ENCODE results near the gene DUSP7.
A peak's percentile ranks its signal among the peaks of the same experiment; 100 is the strongest.

Gene DUSP7

DNA sequence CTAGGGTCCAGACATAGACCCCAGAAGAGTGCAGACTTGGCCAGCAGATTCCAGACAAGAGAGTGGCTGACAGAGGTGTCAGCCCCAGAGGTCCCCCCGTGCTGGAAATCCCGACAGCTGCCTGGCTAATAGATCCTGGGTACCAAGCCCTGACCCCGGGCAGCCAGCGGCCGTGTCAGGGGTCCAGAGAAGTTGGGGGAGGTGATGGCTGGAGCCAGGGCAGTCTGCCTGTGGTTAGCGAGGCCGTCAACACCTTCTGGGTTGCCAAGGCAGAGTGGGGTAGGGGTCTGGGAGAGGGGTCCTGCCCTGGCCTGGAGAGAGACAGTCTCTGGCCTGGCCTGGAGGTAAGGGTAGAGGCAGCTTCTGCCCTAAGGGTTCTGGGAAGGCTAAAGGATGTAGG lies 35.6 kb downstream of the DUSP7 start:
- no peak for DNase-seq (ENCODE audit: low read depth, low spot score)
- H3K4me3 ChIP-seq (ENCODE audit: low read length): no peak overlapping the region

DNA sequence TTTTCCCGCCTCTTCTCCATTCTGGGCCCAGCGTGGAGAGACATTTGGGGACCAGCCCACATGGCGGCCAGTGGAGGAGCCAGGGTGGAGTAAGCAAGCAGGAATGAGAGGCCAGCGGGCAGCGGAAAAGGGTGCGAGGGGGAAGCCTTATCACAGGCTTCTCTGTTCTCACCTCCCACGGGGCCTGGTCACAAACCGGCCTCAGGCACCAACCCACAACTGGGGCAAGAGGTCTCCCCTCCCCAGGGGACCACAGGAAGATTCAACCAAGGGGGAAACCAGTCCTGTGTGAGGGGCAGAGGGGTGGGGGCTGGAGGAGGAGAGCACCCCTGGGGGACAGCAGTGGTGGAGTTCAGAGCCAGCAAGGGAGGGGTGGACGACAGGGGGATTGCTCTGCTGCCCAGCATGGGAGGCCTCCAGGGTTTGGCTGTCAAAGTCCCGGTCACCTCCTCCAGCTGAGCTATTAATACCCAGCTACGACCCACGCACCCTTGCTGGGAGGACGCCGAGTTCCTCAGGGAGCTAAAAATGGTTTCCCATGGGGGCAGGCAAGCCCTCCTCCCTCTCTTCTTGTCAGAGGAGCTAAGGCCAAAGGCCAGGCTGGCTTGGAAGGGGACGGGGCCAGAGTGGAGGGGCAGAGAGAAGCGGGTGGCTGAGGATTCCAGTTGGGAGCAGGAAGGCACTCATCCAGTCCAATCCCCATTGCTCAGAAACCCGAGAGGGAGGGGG lies 36.9 kb downstream of the DUSP7 start:
- H3K4me3 ChIP-seq (ENCODE audit: low read length): no peak overlapping the region
- no peak for DNase-seq (ENCODE audit: low read depth, low spot score)

GRCh38 chr3:52018319-52019000 lies 37.9 kb downstream of the DUSP7 start:
- no peak overlapping the region for H3K4me3 ChIP-seq (ENCODE audit: low read length)
- no peak for DNase-seq (ENCODE audit: low read depth, low spot score)

- DNase-seq (ENCODE audit: low read depth, low spot score): no peak
- no peak overlapping the region for H3K4me3 ChIP-seq (ENCODE audit: low read length)
Measured at GRCh38 chr3:52017586-52017985, 38.8 kb downstream of the DUSP7 start.

DNA sequence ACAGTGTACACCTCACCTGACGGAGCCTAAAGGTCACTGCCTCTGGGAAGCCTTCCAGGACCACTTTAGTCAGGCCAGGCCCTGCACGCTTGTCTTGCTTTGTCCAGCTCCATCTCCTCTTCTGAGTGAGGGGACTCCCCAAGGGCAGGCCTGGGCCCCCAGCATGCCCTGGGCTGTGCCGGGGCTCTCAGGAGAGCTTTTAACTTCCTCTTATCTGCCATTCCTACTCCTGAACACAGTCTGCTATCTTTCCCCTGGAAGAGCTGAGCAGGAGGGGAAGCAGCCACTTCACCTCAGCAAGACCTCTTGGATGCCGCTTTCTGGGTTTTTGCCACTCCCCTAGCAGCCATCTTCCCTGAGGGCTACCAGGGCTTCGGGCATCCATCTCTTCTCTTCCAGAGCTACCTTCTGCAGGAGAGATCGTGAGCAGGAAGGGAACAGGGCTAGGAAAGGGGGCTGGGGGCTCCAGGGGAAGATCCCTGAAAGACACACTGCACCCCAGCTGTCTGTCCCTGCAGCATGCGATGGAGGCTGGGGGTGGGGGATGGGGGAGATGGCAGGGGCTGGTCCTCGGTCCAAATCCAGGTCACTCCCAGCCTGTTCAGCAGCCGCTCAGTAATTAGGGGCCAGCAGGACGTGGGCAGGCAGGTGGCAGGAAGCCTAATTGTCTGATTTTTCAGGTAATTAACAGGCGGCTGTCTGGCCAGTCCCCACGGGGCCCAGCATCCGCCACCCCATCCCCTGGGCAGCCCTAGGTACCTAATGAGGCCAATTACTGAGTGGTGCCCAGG lies 40.7 kb downstream of the DUSP7 start:
- H3K4me3 ChIP-seq (ENCODE audit: low read length): no peak overlapping the region
- no peak for DNase-seq (ENCODE audit: low read depth, low spot score)

- H3K4me3 ChIP-seq (ENCODE audit: low read length): no peak overlapping the region
- no peak for DNase-seq (ENCODE audit: low read depth, low spot score)
Measured at GRCh38 chr3:52014613-52015012, 41.8 kb downstream of the DUSP7 start.

GRCh38 chr3:52013802-52014598 lies 42.4 kb downstream of the DUSP7 start:
- no peak overlapping the region for H3K4me3 ChIP-seq (ENCODE audit: low read length)
- DNase-seq (ENCODE audit: low read depth, low spot score): no peak

- H3K4me3 ChIP-seq (ENCODE audit: low read length): no peak overlapping the region
- DNase-seq (ENCODE audit: low read depth, low spot score): no peak
Measured at GRCh38 chr3:52012699-52013098, 43.7 kb downstream of the DUSP7 start.

DNA sequence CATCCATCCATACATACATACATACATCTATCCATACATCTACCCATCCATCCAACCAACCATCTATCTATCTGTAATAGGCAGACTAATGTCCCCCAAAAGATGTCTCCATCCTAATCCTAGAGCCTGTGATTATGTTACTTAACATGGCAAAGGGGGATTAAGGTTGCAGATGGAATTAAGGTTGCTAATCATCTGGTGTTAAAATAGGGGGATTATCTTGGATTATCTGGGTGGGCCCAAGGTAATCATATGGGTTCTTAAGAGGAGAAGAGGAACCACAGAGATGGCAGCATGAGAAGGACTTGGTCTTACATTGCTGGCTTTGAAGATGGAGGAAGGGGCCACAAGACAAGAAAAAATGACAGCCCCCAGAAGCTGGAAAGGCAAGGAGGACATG lies 45.9 kb downstream of the DUSP7 start:
- DNase-seq (ENCODE audit: low read depth, low spot score): no peak
- no peak overlapping the region for H3K4me3 ChIP-seq (ENCODE audit: low read length)

DNA sequence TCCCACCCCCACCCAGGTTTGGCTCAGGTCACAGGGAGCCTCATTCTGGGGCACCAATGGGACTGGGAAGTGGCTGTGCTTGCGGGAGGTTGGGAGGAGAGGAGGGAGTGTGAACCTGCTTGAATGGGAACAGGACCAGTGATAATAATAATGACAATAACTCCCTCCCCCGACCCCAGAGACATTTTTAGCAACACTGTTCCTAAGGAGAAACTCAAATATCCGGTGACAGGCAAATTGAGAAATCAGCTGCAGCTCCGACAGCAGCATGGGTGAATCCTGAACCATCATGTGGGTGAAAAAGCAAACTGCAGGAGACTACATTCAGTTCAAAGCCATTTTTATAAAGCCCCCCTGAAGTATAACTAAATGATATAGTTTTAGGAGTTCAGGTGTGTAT lies 49.1 kb downstream of the DUSP7 start:
- DNase-seq (ENCODE audit: low read depth, low spot score): no peak
- no peak overlapping the region for H3K4me3 ChIP-seq (ENCODE audit: low read length)

DNA sequence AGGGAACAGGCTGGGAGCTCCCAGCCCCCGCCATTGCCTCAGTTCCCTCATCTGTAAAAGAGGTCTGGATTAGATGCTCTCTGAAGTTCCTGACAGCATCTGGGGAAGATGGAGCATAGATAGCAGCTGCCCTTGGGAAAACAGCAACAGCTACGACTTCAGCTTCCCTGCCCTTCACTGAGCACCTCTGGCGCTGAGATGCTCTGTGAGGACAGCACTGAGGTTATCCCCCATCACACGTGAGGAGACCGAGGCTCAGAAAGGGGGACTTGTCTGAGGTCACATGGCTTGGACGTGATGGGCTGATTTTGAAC lies 49.6 kb downstream of the DUSP7 start:
- no peak for DNase-seq (ENCODE audit: low read depth, low spot score)
- no peak overlapping the region for H3K4me3 ChIP-seq (ENCODE audit: low read length)

- no peak overlapping the region for H3K4me3 ChIP-seq (ENCODE audit: low read length)
Measured at GRCh38 chr3:52006017-52006819, 50.2 kb downstream of the DUSP7 start.

DNA sequence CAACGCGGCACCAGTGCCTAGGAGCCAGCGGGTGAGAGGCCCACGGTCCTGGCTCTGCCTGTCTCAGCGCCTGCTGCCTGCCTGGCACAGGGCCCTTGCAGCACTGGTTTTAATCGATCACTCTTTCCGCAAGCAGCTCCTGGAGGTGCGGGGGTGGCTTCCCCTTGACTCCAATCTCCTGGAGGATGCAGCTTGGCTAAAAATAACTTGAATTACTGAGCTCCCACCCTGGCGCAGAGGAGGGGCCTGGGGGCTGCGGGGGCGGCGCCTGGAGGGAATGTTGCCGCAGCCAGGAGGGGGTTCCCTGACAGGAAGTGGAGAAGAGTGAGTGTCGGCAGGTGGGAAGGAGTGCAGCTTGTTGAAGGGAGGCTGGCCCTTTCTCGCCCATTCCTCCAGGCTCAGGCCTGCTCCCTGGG lies 50.8 kb downstream of the DUSP7 start:
- DNase-seq (ENCODE audit: low read depth, low spot score): no peak
- H3K4me3 ChIP-seq (ENCODE audit: low read length): no peak overlapping the region

More at GRCh38 chr3:52006017-52006819, 50.2 kb downstream of the DUSP7 start:
- no peak for DNase-seq (ENCODE audit: low read depth, low spot score)

GRCh38 chr3:52004906-52005395 lies 51.4 kb downstream of the DUSP7 start:
- no peak for DNase-seq (ENCODE audit: low read depth, low spot score)
- H3K4me3 ChIP-seq (ENCODE audit: low read length): no peak overlapping the region

GRCh38 chr3:52004163-52004787 lies 52.1 kb downstream of the DUSP7 start:
- DNase-seq (ENCODE audit: low read depth, low spot score): no peak
- no peak overlapping the region for H3K4me3 ChIP-seq (ENCODE audit: low read length)

- no peak overlapping the region for H3K4me3 ChIP-seq (ENCODE audit: low read length)
- DNase-seq (ENCODE audit: low read depth, low spot score): no peak
Measured at GRCh38 chr3:52002748-52003147, 53.6 kb downstream of the DUSP7 start.

- peak; percentile 82 for DNase-seq (ENCODE audit: low read depth, low spot score)
- no peak overlapping the region for H3K4me3 ChIP-seq (ENCODE audit: low read length)
Measured at GRCh38 chr3:52001443-52001974, 54.9 kb downstream of the DUSP7 start.

DNA sequence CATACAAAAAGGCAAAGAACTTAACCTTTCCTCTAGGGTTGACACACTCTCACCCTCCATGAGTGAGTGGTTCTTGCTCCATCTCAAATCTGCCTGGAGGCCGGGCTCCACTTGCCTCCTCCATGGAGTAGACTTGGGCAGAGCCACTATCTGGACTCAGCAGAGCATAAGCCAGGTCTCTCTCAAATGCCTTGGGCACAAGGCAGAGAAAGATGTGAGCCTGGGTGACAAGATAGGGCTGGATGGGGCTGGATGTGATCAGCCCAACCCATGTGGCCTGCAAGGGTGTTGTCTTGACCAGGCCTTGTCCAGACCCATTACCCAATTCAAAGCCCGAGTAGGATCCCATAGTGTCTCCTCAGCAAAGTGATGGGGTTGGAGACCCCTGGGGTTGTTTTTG lies 56.5 kb downstream of the DUSP7 start:
- no peak overlapping the region for H3K4me3 ChIP-seq (ENCODE audit: low read length)
- no peak for DNase-seq (ENCODE audit: low read depth, low spot score)
